Measurements from ENCODE around the gene SLCO4C1.
"Not testable (repeated sequence)": the region's sequence is repeated elsewhere in the genome, so short reads cannot be mapped to it uniquely, and the experiment has no call there.

SLCO4C1 gene

DNA sequence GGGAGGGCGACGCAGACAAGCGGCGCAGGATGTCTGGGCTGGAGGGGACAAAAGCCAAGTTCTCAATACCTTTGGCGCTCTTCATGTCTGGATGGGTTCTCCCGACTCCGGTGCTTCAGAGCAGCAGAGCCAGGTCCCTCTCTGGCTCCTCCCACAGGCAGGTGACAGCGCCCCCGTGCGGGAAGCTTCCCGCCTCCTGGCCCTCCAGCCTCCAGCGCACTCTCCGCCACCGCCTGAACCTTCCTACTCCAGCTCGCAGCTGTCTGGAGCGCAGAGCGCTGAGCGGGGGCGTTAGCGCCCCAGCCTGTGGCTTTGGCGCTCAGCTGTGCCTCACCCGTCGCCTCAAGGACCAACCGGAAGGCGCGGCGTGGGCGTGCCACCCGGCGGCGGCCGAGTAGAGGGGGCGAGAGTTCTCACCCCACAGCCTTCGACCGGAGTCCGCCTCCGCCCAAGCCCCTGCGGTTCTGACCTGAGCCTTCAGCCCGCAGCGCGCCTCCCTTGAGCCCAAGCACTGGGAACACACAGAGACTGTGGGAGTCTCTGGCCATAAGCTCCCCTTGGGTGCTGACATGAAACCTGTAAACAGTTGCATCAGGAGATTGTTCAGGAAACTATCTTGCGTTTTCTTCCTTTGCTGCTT, at the start of gene SLCO4C1:
Gene SLCO4C1 (minus strand): TSS at position 107 of the 640 bp plus-strand sequence. CDS start 22 bp downstream, at position 85.
- DNase-seq (ENCODE audit: low read depth): no peak

DNA sequence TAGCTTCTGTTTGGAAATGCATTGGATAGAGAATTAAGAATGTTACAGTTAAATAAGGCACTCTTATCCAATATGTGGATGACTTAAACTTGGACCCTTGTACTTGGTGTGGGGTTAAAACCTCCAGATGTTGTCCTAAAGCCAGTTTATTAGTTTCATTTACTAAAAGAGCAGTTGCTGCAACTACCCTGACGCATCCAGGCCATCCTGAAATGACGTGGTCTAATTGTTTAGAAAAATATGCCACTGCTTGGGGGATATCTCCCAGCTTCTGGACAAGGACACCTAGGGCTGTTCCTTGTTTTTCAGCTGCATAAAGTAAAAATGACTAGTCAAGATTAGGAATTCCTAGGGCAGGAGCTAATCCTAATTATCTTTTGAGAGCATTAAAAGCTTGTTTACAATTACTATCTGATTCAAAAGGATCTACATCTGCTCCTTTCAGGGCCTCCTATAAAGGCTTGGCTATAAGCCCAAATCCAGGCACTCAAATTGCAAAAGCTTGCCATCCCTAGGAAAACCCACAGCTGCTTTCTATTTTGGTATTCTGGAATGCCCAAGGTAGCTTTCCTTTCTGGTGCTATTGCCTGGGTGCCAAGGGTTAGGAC, 45.7 kb upstream of the SLCO4C1 start:
- DNase-seq (ENCODE audit: low read depth): no peak

GRCh38 chr5:102324714-102325113, 28.6 kb upstream of the SLCO4C1 start:
- DNase-seq (ENCODE audit: low read depth): no peak

DNA sequence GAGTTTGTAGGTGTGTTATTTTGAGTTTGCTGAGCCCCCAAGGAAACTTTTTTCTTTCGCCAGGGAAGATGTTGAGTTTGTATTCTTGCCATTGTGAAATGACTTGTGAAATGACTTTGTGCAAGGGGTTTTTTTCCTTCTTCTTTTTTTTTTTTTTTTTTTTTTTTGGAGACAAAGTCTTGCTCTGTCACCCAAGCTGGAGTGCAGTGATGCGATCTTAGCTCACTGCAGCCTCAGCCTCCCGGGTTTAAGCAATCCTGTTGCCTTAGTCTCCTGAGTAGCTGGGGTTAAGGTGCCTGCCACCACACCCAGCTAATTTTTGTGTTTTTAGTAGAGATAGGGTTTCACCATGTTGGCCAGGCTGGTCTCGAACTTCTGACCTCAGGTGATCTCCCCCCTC, 22.7 kb upstream of the SLCO4C1 start:
- DNase-seq (ENCODE audit: low read depth): not testable (repeated sequence)

- DNase-seq (ENCODE audit: low read depth): no peak
Measured at GRCh38 chr5:102314328-102314727, 18.2 kb upstream of the SLCO4C1 start.

GRCh38 chr5:102313912-102314311, 17.8 kb upstream of the SLCO4C1 start:
- DNase-seq (ENCODE audit: low read depth): no peak

DNA sequence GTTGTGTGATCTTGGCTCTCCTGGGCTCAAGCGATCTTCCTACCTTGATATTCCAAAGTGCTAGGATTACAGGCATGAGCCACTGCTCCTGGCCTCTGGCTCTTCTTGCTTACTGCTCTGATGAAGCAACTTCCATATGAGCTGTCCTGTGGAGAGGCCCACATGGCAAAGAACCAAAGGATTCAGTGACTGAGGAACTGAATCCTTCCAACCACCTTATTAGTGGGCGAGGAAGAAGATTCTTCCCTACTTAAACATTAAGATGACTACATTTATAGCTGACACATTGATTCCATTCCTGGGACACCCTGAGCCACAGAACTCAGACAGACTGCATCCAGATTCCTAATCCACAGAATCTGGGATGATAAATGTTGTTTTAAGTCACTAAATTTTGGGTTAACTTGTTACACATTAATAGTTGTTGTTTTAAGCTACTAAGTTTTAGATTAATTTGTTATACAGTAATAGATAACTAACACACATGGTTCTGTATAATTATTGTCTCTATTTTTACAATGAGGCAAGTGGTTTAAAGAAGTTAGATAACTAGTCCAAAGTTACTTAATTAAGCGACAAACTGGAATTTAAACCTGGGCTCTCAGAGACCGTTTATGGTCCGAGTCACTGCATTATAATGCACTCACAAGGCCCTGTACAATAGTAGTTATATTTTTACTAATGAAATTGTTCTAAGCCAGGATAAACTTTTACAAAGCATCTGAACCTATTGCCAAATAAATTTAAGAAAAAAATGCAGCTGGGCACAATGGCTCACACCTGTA, 16.7 kb upstream of the SLCO4C1 start:
- DNase-seq (ENCODE audit: low read depth): no peak

GRCh38 chr5:102309586-102309985, 13.5 kb upstream of the SLCO4C1 start:
- DNase-seq (ENCODE audit: low read depth): no peak

GRCh38 chr5:102307232-102307631, 11.1 kb upstream of the SLCO4C1 start:
- no peak for DNase-seq (ENCODE audit: low read depth)

DNA sequence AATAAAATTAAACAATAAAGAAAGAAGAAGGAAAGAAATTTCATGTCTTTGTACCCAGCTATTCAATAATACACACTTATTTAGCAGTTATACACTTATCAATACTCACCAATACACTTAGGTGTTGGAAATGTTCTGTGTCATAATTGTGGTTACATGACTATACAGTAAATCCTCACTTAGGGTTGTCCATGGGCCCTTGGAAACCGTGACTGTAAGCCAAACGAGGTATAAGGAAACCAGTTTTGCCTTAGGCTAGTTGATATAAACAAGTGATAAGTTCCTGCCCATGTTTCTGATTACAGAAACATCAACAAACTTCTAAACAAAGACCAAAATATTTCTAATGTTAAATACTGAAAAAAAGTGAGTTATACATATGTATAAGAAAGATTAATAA, 10.0 kb upstream of the SLCO4C1 start:
- no peak for DNase-seq (ENCODE audit: low read depth)

DNA sequence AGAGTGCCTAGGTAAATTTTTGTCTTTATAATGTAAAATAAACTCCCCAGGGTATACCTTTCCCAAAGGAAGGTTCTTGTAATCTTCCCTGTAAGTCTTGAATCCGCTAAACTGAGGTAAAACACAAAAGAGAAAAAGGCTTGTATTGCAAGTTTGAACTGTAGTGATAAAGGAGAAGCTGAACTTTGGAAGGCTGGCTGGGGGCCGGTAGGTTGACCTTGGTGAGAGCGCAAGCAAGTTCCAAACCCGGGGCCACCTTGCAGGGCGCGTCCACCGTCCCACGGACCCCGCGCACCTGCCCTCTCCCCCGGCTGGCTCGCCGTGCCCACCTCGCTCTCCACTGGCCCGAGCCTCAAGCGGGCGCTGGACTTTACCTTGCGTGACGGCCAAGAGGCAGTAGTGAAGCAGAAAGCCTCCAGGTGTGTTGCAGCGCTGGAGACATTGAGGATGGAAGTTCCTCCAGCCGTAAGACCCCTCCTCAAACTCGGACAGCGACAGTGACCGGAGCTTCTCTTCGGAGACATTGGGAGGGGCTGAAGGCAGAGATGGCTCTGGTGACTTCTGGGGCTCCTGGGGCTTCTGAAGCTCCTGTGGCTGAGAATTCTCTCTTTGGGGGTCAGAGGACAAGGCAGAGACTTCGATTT, 428 bp downstream of the SLCO4C1 start:
- DNase-seq (ENCODE audit: low read depth): no peak

GRCh38 chr5:102294886-102295395, 1.1 kb downstream of the SLCO4C1 start:
- no peak for DNase-seq (ENCODE audit: low read depth)

GRCh38 chr5:102290004-102290403, 6.1 kb downstream of the SLCO4C1 start:
- no peak for DNase-seq (ENCODE audit: low read depth)

DNA sequence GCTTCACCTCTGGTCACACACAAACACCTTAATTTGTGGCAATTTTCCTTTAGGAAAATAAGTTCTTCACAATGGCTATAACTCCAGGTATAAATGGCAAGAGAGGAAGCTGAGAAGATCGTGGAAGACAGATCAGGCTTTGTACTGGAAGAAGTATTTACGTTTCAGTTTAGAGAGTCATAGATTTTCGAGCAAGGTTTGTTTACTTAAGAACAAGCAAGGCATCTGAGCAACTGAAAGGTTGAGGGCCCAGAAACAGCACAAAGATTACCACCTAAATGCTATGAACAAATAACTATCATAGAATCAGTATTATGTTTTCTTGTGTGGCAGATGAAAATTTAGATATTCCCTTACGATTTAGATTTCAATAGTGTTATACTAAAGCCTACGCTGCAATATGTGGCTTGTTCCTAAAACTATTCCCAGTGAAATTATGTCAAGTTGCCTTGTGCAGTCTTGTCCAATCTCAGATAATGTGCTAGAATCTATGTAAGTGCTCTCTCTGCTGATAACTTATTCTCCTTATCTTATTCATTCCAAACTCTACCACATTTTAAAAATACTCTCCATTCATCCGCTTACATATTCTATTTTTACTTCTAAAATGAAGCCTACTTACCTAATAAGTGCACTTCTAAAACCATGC, 6.7 kb downstream of the SLCO4C1 start:
- DNase-seq (ENCODE audit: low read depth): no peak

DNA sequence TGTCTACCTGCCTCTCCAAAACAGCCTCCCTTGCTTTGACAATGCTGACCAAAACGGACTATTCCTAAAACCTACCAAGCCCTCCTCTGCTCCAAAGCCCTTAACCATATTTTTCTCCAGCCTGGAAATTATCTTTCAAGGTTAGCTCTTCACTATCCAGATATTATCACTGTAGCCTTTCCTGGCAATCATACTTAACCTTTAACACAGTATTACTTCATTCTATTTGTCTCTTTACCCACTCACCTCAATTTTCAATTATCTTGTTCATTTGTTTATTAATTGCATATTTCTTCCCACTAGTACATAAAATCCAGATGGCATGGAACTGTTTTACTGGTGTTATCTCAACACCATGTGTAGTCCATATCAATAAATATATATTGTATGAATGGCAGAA, 7.5 kb downstream of the SLCO4C1 start:
- DNase-seq (ENCODE audit: low read depth): no peak

DNA sequence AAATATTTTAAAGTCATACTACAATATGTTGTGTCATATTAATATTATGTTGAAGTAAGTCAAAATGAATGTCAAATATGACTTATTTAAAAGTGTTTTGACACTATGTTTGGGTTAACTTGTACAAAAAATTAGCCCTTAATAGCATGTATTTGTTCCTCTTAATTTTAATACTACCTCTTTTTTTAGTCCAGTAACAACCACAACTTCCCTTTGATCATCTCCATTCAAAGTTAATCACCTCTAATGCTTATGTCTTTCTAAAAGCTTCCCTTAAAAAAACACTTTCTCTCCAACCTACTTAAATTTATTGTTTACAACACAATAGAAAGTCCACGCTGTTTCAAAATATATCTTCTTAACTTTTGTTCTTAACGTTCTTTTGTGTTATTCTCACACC, 9.6 kb downstream of the SLCO4C1 start:
- no peak for DNase-seq (ENCODE audit: low read depth)

- DNase-seq (ENCODE audit: low read depth): no peak
Measured at GRCh38 chr5:102283102-102283797, 12.8 kb downstream of the SLCO4C1 start.

- DNase-seq (ENCODE audit: low read depth): no peak
Measured at GRCh38 chr5:102279711-102280110, 16.4 kb downstream of the SLCO4C1 start.

DNA sequence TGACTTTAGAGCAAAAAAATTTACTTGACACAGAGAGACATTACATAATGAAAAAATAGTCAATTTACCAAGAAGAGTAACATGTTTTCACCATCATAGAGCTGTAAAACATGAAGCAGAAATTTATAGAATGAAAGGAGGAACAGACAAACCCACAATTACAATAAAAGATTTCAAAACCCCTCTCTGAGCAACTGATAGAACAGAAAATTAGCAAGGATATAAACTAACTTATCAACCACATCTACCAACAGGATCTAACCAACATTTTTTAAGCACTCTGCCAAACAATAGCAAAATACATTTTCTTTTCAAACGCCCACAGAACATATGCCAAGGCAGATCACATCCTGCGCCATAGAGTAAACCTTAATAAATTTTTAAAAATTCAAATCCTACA, 17.9 kb downstream of the SLCO4C1 start:
- no peak for DNase-seq (ENCODE audit: low read depth)

DNA sequence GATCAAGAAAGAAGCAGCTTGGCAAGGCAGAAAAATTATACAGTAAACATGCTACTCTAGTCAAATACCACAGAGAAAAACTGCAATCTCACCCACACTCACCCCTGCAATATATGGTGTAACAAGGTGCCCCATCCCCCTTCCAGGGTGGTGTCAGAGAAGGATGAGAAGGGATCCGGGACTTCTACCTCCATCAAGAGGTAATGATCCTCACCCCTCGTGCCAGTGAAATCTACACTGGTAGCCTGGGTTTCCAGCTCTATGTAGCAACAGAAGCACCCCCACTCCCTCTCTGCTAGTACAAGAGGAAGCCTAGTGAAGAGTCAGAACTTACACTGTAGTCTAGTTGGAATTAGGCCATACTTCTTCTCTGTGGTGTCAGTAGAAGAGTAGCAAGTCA, 18.9 kb downstream of the SLCO4C1 start:
- no peak for DNase-seq (ENCODE audit: low read depth)

DNA sequence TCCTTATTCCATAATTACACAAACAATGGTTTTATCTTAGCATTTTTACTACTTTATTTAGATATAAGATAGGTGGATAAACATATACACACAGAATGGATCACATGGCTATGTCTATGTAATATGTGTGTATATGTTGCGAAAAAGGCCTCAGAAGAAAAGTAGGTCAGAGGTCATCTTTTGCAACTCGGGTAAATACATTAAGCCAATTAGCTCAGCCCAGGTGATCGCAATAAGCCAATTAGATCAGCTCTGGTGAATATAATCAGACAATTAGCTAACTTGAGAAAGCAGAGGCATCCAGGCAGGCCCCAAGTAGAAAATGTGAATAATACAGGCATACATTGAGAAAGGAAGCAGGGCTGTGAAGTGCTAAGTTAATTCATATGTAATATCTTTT, 24.3 kb downstream of the SLCO4C1 start:
- DNase-seq (ENCODE audit: low read depth): no peak

All from HS-27A (cell line).